ENCODE data around the gene ABHD17A.

ABHD17A gene

DNA sequence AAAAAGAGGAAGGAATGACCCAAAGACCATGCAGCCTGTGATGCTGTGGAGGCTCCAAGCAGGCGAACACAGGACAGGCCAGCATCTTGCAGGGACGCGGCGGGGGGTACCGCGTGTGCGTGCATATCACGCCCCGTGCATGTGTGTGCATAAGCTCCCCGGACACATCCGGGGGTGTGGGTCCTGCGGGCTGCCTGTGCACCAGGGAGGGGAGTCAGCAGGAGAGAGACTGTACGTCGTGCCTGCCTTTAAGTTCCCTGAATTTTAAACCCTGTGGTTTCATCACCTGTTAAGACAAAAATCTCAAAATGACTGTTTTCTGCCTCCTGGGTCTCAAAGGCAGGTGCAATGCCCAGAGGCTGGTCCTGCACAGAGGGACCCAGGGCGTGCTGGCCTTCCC is 36.5 kb upstream of the ABHD17A start:
- Histone ChIP-seq H3K27me3 (ENCODE audit: insufficient read depth, poor library complexity, severe bottlenecking) (no peaks in the 10 kb centered on the region), H3K4me3 (ENCODE audit: severe bottlenecking) (no peak overlapping the region), H3K4me1 (ENCODE audit: insufficient read depth, poor library complexity, severe bottlenecking) (no peaks in the 10 kb centered on the region), H3K27ac (ENCODE audit: poor library complexity, severe bottlenecking) (no peak overlapping the region), H3K9me3 (ENCODE audit: severe bottlenecking) (no peaks in the 10 kb centered on the region), H3K36me3 (ENCODE audit: low read depth) (peaks cover 38% of the 10 kb centered on the region)
- ATAC-seq (ENCODE audit: low read depth) (no peak), DNase-seq (ENCODE audit: low spot score) (no peak)
- TF ChIP-seq, protein P1, sequence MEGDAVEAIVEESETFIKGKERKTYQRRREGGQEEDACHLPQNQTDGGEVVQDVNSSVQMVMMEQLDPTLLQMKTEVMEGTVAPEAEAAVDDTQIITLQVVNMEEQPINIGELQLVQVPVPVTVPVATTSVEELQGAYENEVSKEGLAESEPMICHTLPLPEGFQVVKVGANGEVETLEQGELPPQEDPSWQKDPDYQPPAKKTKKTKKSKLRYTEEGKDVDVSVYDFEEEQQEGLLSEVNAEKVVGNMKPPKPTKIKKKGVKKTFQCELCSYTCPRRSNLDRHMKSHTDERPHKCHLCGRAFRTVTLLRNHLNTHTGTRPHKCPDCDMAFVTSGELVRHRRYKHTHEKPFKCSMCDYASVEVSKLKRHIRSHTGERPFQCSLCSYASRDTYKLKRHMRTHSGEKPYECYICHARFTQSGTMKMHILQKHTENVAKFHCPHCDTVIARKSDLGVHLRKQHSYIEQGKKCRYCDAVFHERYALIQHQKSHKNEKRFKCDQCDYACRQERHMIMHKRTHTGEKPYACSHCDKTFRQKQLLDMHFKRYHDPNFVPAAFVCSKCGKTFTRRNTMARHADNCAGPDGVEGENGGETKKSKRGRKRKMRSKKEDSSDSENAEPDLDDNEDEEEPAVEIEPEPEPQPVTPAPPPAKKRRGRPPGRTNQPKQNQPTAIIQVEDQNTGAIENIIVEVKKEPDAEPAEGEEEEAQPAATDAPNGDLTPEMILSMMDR (IDR thresholded peaks at IDR 0.05; ENCODE audit: poor library complexity, severe bottlenecking), result no peak

DNA sequence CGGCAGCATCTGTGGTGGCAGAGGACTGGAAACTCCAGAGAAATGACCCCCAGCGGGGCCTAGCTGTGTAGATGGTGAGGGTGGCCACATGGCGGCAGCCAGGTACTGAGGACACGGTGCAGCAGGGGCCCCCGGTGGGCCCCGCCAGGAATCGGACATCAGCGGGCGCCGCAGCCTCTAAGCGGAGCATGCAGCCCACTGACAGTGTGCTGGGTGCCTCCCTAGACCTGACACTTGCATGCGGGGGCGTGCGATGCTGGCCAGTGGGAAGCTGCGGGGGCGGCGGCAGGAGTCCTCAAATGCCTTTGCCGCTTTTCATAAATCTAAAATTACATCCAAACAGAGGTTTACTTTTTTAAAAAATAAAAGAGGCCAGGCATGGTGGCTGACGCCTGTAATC is 36.0 kb upstream of the ABHD17A start:
- DNase-seq (ENCODE audit: low spot score) (no peak), ATAC-seq (ENCODE audit: low read depth) (no peak)
- H3K4me3 ChIP-seq (ENCODE audit: severe bottlenecking), result no peak overlapping the region
- H3K27me3 ChIP-seq (ENCODE audit: insufficient read depth, poor library complexity, severe bottlenecking), result no peaks in the 10 kb centered on the region
- H3K36me3 ChIP-seq (ENCODE audit: low read depth), result peaks cover 38% of the 10 kb centered on the region
- no peak overlapping the region for H3K27ac ChIP-seq (ENCODE audit: poor library complexity, severe bottlenecking)
- no peaks in the 10 kb centered on the region for H3K4me1 ChIP-seq (ENCODE audit: insufficient read depth, poor library complexity, severe bottlenecking)
- H3K9me3 ChIP-seq (ENCODE audit: severe bottlenecking), result no peaks in the 10 kb centered on the region
- TF ChIP-seq, protein P1 (IDR thresholded peaks at IDR 0.05; ENCODE audit: poor library complexity, severe bottlenecking), result no peak

DNA sequence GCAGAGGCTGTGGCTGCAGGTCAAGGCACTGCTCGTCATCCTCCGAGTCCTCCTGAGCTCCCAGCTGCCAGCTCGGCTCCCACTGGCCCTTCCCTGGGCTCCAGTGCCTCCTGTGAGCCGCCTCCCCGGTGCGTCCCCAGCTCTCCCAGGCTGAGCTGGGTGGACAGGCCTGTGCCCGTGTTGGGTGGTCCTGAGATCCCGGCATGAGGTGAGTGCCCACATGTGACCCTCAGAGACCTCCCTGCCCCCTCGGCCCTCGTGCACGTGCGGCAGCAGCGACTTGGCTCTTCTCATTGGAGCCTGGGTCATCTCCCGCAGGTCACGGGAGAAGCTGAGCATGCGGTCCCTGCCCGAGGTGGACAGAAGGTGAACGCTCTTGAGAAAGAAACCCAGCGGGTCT is 35.3 kb upstream of the ABHD17A start:
- Histone ChIP-seq H3K36me3 (ENCODE audit: low read depth) (peaks cover 38% of the 10 kb centered on the region), H3K4me3 (ENCODE audit: severe bottlenecking) (no peak overlapping the region), H3K27ac (ENCODE audit: poor library complexity, severe bottlenecking) (no peak overlapping the region), H3K4me1 (ENCODE audit: insufficient read depth, poor library complexity, severe bottlenecking) (no peaks in the 10 kb centered on the region), H3K27me3 (ENCODE audit: insufficient read depth, poor library complexity, severe bottlenecking) (no peaks in the 10 kb centered on the region), H3K9me3 (ENCODE audit: severe bottlenecking) (no peaks in the 10 kb centered on the region)
- no peak for ATAC-seq (ENCODE audit: low read depth)
- no peak for DNase-seq (ENCODE audit: low spot score)
- TF ChIP-seq, protein P1 (IDR thresholded peaks at IDR 0.05; ENCODE audit: poor library complexity, severe bottlenecking), result no peak

DNA sequence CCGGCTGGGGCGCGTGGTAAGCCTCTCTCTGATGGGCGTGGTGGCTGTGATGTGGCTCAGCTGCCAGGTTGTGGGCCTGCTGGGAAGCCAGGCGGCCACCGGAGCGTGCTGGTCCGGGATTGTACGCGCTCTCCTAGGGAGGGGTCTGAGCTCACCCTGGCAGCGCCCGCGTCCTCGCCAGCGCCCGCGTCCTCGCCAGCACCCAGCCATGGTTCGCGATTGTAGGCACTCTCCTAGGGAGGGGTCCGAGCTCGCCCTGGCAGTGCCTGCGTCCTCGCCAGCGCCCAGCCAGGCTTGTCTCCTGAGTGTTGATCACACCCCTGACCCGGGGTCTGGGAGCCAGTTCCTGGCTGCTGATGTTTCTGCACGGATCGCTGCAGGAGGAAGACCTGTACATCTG is 33.7 kb upstream of the ABHD17A start:
- no peak for ATAC-seq (ENCODE audit: low read depth)
- peaks cover 35% of the 10 kb centered on the region for H3K36me3 ChIP-seq (ENCODE audit: low read depth)

DNA sequence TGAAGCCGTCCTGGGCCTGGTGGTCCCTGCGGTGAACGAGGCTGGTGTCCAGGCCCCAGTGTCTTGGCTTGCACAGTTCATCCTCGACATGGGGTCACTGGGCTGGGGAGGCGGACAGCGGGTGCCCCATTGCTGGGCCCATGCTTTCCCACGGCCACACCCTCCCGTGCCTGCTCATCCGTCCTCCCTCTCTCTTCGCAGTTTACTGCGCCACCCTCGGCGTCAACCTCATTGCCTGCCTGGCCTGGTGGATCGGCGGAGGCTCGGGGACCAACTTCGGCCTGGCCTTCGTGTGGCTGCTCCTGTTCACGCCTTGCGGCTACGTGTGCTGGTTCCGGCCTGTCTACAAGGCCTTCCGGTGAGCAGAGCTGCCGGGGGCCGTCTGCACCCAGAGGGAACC is 32.6 kb upstream of the ABHD17A start:
- Histone ChIP-seq H3K27me3 (ENCODE audit: insufficient read depth, poor library complexity, severe bottlenecking) (no peaks in the 10 kb centered on the region), H3K4me3 (ENCODE audit: severe bottlenecking) (no peak overlapping the region), H3K27ac (ENCODE audit: poor library complexity, severe bottlenecking) (no peak overlapping the region), H3K36me3 (ENCODE audit: low read depth) (peaks cover 31% of the 10 kb centered on the region), H3K9me3 (ENCODE audit: severe bottlenecking) (no peaks in the 10 kb centered on the region), H3K4me1 (ENCODE audit: insufficient read depth, poor library complexity, severe bottlenecking) (peaks cover 6% of the 10 kb centered on the region)
- no peak for DNase-seq (ENCODE audit: low spot score)
- TF ChIP-seq, protein P1 (IDR thresholded peaks at IDR 0.05; ENCODE audit: poor library complexity, severe bottlenecking), result no peak
- no peak for ATAC-seq (ENCODE audit: low read depth)

More for the DNA sequence above, 33.7 kb upstream of the ABHD17A start:
- peaks cover under 1% of the 10 kb centered on the region for H3K4me1 ChIP-seq (ENCODE audit: insufficient read depth, poor library complexity, severe bottlenecking)
- no peaks in the 10 kb centered on the region for H3K9me3 ChIP-seq (ENCODE audit: severe bottlenecking)
- H3K27me3 ChIP-seq (ENCODE audit: insufficient read depth, poor library complexity, severe bottlenecking), result no peaks in the 10 kb centered on the region
- TF ChIP-seq, protein P1 (IDR thresholded peaks at IDR 0.05; ENCODE audit: poor library complexity, severe bottlenecking), result no peak
- H3K4me3 ChIP-seq (ENCODE audit: severe bottlenecking), result no peak overlapping the region
- no peak overlapping the region for H3K27ac ChIP-seq (ENCODE audit: poor library complexity, severe bottlenecking)
- no peak for DNase-seq (ENCODE audit: low spot score)
